ENCODE data around the gene CIB1. TPM values are rescaled to one million over a fixed set of nuclear protein-coding genes. Genes with fewer than 3 reads are reported as not detected.

Gene CIB1
- total and polyA plus RNA-seq, 12 donors, result 70.5 to 144 (median 79.7) TPM

GRCh38 chr15:90227816-90228772 is 5.6 kb downstream of the CIB1 start:
- TF ChIP-seq, protein P1, sequence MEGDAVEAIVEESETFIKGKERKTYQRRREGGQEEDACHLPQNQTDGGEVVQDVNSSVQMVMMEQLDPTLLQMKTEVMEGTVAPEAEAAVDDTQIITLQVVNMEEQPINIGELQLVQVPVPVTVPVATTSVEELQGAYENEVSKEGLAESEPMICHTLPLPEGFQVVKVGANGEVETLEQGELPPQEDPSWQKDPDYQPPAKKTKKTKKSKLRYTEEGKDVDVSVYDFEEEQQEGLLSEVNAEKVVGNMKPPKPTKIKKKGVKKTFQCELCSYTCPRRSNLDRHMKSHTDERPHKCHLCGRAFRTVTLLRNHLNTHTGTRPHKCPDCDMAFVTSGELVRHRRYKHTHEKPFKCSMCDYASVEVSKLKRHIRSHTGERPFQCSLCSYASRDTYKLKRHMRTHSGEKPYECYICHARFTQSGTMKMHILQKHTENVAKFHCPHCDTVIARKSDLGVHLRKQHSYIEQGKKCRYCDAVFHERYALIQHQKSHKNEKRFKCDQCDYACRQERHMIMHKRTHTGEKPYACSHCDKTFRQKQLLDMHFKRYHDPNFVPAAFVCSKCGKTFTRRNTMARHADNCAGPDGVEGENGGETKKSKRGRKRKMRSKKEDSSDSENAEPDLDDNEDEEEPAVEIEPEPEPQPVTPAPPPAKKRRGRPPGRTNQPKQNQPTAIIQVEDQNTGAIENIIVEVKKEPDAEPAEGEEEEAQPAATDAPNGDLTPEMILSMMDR (IDR thresholded peaks at IDR 0.05), result no peak
- intact Hi-C loops (cut with DNase I), result loop anchor here in 2 of 10 donors (5.0 to 10.0 kb wide), 3 partner anchors 36 to 333 kb away; partner anchors contain the start of gene AP3S2 (in 2 of the 2)
- 89 to 90% methylated on average over 38 of the region's 38 CpGs for WGBS, 2 donors

DNA sequence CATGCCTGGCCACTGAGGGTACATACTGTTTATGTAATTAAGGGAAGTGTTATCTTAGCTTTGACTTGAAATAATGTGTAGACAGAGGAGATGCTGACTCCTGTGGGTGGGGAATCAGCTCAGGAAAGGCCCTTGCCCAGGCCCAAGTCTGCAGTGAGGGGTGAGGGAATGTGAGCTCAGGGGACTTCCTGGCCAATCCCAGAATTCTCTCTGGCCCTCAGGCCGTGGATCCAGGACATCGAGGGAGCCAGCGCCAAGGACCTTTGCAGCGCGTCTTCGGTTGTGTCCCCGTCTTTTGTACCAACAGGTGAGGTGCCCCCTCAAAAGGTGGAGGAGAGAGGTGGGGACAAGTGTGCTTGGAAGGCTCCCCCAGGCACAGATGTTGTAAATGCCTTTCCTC is 6.4 kb downstream of the CIB1 start:
- H3K4me3 ChIP-seq, result no peak overlapping the region
- no peak overlapping the region for H3K27ac ChIP-seq
- ATAC-seq (no peak), DNase-seq (no peak)
- TF ChIP-seq, protein P1 (IDR thresholded peaks at IDR 0.05), result no peak
- 87 to 94% methylated on average over 7 of the region's 7 CpGs for WGBS, 2 donors
- intact Hi-C loops (cut with DNase I), result loop anchor here in 2 of 10 donors (5.0 to 10.0 kb wide), 3 partner anchors 35 to 333 kb away; partner anchors contain the start of gene AP3S2 (in 2 of the 2)
- no peaks in the 10 kb centered on the region for H3K27me3 ChIP-seq
- peaks cover 0 to 100% (median 20%) of the 10 kb centered on the region in 9 donors for H3K36me3 ChIP-seq
- H3K9me3 ChIP-seq, result no peaks in the 10 kb centered on the region
- H3K4me1 ChIP-seq, result peaks cover 0 to 39% (median 26%) of the 10 kb centered on the region in 9 donors

More at GRCh38 chr15:90227816-90228772, 5.6 kb downstream of the CIB1 start:
- Histone ChIP-seq H3K4me3 (no peak overlapping the region), H3K9me3 (no peaks in the 10 kb centered on the region), H3K27ac (no peak overlapping the region), H3K36me3 (peaks cover 0 to 93% (median 19%) of the 10 kb centered on the region in 9 donors), H3K27me3 (no peaks in the 10 kb centered on the region), H3K4me1 (peaks cover 0 to 47% (median 34%) of the 10 kb centered on the region in 9 donors)
- DNase-seq, result no peak
- no peak for ATAC-seq

GRCh38 chr15:90225504-90226234 is 8.1 kb downstream of the CIB1 start:
- Histone ChIP-seq H3K27ac (no peak overlapping the region), H3K4me1 (peaks cover 2 to 34% (median 21%) of the 10 kb centered on the region in 9 donors), H3K4me3 (no peak overlapping the region), H3K36me3 (peaks cover 0 to 100% (median 20%) of the 10 kb centered on the region in 9 donors), H3K9me3 (no peaks in the 10 kb centered on the region), H3K27me3 (no peaks in the 10 kb centered on the region)
- intact Hi-C loops (cut with DNase I), result loop anchor here in 2 of 10 donors (5.0 to 10.0 kb wide), 3 partner anchors 33 to 331 kb away; partner anchors contain the start of gene AP3S2 (in 2 of the 2)
- WGBS, 2 donors, result 82 to 84% methylated on average over 18 of the region's 18 CpGs
- ATAC-seq, result no peak
- TF ChIP-seq, protein P1 (IDR thresholded peaks at IDR 0.05), result no peak
- DNase-seq, result no peak

DNA sequence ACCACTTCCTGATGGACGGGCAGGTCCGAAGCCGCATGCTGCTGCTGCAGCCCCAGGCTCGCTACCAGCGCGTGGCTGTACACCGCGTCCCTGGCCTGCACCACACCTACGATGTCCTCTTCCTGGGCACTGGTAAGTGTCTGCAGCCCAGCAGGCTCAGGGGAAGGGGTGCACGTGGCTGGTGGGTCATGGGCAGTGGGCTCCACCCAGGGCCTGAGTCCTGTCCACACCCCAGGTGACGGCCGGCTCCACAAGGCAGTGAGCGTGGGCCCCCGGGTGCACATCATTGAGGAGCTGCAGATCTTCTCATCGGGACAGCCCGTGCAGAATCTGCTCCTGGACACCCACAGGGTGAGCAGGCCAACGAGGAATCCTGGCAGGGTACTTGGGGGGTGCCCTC is 8.7 kb downstream of the CIB1 start:
- no peaks in the 10 kb centered on the region for H3K27me3 ChIP-seq
- WGBS, 2 donors, result 86 to 91% methylated on average over 17 of the region's 17 CpGs
- intact Hi-C loops (cut with DNase I), result loop anchor here in 2 of 10 donors (5.0 to 10.0 kb wide), 3 partner anchors 33 to 330 kb away; partner anchors contain the start of gene AP3S2 (in 2 of the 2)
- peaks cover 0 to 95% (median 15%) of the 10 kb centered on the region in 9 donors for H3K36me3 ChIP-seq
- H3K4me3 ChIP-seq, result no peak overlapping the region
- TF ChIP-seq, protein P1 (IDR thresholded peaks at IDR 0.05), result no peak
- H3K9me3 ChIP-seq, result no peaks in the 10 kb centered on the region
- H3K27ac ChIP-seq, result no peak overlapping the region
- H3K4me1 ChIP-seq, result peaks cover 2 to 30% (median 15%) of the 10 kb centered on the region in 9 donors
- no peak for DNase-seq
- no peak for ATAC-seq
